Chondrocyte (in vitro differentiated cells): ENCODE results near the gene CLP1. TPM values are rescaled to one million over a fixed set of nuclear protein-coding genes. Genes with fewer than 3 reads are reported as not detected.
A peak's percentile ranks its signal among the peaks of the same experiment; 100 is the strongest.

Source experiments
- DNase-seq: peaks from one replicate; pipeline ENCODE4 v3.0.0; 2021; ENCODE audit warnings: mixed read lengths, low spot score
- H3K27ac Mint-ChIP-seq: one replicate; pipeline ENCODE4 v1.8.0; 2021; ENCODE audit warnings: mild to moderate bottlenecking, moderate library complexity, mixed read lengths; ENCODE audit not compliant: unreplicated experiment
- H3K27me3 Mint-ChIP-seq: 2 replicates; pipeline ENCODE4 v1.8.0; 2021; ENCODE audit warnings: low read depth, mixed read lengths
- H3K36me3 Mint-ChIP-seq: 2 replicates; pipeline ENCODE4 v1.8.0; 2021; ENCODE audit warnings: low read depth, mixed read lengths
- H3K4me1 Mint-ChIP-seq: 2 replicates; pipeline ENCODE4 v1.8.0; 2021; ENCODE audit warnings: low read depth, mild to moderate bottlenecking, mixed read lengths
- H3K4me3 Mint-ChIP-seq: one replicate; pipeline ENCODE4 v1.8.0; 2021; ENCODE audit warnings: mild to moderate bottlenecking, moderate library complexity, mixed read lengths; ENCODE audit not compliant: unreplicated experiment
- H3K9me3 Mint-ChIP-seq: 2 replicates; pipeline ENCODE4 v1.8.0; 2021; ENCODE audit warnings: low read depth, mixed read lengths
- total RNA-seq: library from RNA; stranded (reverse); gene quantifications from 3 replicates; pipeline ENCODE4 v1.2.1, GENCODE V29; 2021
- TF ChIP-seq, protein P1 (sequence below): fragments of 200-600 bp; sonication (generic); IDR thresholded peaks from 2 replicates; pipeline ENCODE4 v1.5.0; 2021; ENCODE audit warnings: antibody characterized with exemption, mild to moderate bottlenecking, moderate library complexity

Gene CLP1
- total RNA-seq, 1 donor from 2014 or later, result 14.9 TPM

DNA sequence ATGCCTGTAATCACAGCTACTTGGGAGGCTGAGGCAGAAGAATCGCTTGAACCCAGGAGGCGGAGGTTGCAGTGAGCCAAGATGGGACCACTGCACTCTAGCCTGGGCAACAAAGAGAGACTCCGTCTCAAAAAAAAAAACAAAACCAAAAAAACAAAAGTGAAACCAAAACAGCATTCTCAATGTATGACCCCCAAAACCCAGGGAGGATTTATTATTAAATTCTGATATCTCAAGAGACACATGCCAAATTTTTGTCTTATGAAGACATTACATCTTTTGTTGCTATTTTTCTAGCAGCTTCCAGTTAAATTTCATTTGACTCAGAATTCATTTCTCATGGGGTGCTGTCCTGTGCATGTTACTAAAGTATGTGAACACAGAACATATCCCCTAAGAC lies 4.9 kb upstream of the CLP1 start:
- Mint-ChIP-seq H3K4me3 (no peak overlapping the region), H3K36me3 (no peaks in the 10 kb centered on the region), H3K27ac (no peak overlapping the region), H3K9me3 (no peaks in the 10 kb centered on the region), H3K4me1 (peaks cover 35% of the 10 kb centered on the region), H3K27me3 (peaks cover 16% of the 10 kb centered on the region)
- no peak for DNase-seq
- TF ChIP-seq, protein P1, sequence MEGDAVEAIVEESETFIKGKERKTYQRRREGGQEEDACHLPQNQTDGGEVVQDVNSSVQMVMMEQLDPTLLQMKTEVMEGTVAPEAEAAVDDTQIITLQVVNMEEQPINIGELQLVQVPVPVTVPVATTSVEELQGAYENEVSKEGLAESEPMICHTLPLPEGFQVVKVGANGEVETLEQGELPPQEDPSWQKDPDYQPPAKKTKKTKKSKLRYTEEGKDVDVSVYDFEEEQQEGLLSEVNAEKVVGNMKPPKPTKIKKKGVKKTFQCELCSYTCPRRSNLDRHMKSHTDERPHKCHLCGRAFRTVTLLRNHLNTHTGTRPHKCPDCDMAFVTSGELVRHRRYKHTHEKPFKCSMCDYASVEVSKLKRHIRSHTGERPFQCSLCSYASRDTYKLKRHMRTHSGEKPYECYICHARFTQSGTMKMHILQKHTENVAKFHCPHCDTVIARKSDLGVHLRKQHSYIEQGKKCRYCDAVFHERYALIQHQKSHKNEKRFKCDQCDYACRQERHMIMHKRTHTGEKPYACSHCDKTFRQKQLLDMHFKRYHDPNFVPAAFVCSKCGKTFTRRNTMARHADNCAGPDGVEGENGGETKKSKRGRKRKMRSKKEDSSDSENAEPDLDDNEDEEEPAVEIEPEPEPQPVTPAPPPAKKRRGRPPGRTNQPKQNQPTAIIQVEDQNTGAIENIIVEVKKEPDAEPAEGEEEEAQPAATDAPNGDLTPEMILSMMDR, result no peak

DNA sequence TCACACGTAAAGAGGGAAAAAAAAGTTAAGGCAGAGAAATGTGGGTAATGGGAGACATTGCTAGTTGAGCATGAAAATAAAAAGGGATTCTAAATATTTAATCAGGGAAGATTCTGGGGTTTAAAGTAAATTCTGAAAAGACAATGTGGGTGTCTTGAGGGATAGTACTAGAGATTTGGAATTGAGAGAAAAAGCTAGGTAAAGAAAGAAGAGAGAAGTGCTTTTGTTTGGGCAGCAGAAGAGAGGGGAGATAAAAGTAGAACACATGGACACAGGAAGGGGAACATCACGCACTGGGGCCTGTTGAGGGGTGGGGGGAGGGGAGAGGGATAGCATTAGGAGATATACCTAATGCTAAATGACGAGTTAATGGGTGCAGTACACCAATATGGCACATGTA lies 4.4 kb upstream of the CLP1 start:
- Mint-ChIP-seq H3K4me1 (peaks cover 33% of the 10 kb centered on the region), H3K27me3 (peaks cover 11% of the 10 kb centered on the region), H3K27ac (no peak overlapping the region), H3K36me3 (no peaks in the 10 kb centered on the region), H3K9me3 (no peaks in the 10 kb centered on the region), H3K4me3 (no peak overlapping the region)
- no peak for DNase-seq
- TF ChIP-seq, protein P1, result no peak

DNA sequence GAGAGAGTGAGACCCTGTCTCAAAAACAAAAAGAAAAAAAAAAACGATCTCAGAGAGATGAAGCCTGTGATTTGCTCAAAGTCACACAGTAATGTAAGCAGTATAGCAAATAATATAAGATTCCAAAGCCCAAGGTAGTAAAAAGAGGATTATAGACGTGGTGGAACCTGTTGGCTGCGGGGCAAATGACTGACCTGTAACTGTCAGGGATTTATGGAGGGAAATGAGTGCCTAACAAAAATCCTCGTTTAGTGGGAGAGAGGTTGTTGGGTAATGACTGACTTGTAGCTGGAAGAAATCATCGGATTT lies 723 bp upstream of the CLP1 start:
- TF ChIP-seq, protein P1, result no peak
- Mint-ChIP-seq H3K4me1 (peaks cover 19% of the 10 kb centered on the region), H3K36me3 (peaks cover 13% of the 10 kb centered on the region), H3K27me3 (no peaks in the 10 kb centered on the region), H3K27ac (peak overlapping the region; percentile 96), H3K9me3 (no peaks in the 10 kb centered on the region), H3K4me3 (peak overlapping the region; percentile 99)
- no peak for DNase-seq

DNA sequence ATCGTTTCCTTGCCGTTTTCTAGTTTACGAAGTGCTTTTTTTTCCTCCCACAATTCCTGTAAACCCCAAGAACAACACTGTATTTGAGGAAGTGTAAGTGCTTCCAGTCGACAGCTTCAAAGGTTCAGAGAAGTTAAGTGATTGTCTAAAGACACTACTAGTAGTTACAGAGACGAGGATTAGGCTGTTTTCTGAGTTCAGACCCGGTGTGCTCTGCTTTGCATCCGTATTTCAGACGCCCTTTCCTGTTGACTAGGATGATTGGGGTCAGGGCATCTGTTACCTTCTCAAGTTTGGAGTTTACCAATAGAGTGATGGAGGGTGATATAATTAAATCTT lies 430 bp downstream of the CLP1 start:
- Mint-ChIP-seq H3K27ac (peak overlapping the region; percentile 96), H3K36me3 (peaks cover 17% of the 10 kb centered on the region), H3K4me3 (peak overlapping the region; percentile 99), H3K4me1 (peaks cover 19% of the 10 kb centered on the region), H3K27me3 (no peaks in the 10 kb centered on the region), H3K9me3 (no peaks in the 10 kb centered on the region)
- TF ChIP-seq, protein P1, result no peak
- no peak for DNase-seq

DNA sequence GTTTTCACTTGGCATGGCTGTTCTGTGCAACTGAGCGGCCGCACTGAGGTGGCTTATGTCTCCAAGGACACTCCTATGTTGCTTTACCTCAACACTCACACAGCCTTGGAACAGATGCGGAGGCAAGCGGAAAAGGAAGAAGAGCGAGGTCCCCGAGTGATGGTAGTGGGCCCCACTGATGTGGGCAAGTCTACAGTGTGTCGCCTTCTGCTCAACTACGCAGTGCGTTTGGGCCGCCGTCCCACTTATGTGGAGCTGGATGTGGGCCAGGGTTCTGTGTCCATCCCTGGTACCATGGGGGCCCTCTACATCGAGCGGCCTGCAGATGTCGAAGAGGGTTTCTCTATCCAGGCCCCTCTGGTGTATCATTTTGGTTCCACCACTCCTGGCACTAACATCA lies 2.1 kb downstream of the CLP1 start:
- Mint-ChIP-seq H3K9me3 (no peaks in the 10 kb centered on the region), H3K36me3 (peaks cover 17% of the 10 kb centered on the region), H3K4me1 (peaks cover 19% of the 10 kb centered on the region), H3K27me3 (no peaks in the 10 kb centered on the region), H3K4me3 (no peak overlapping the region), H3K27ac (no peak overlapping the region)
- DNase-seq, result no peak
- TF ChIP-seq, protein P1, result no peak
